Heart right ventricle (tissue), 16 donors: ENCODE measurements around the gene GHRH. TPM values are rescaled to one million over a fixed set of nuclear protein-coding genes. Genes with fewer than 3 reads are reported as not detected.

Source experiments
- ATAC-seq, 8 donors: fragments of 200-7000 bp; cut with Tn5 transposase; one replicate each; pipeline ENCODE4 v1.9.1; 2020; ENCODE audit warnings: mild to moderate bottlenecking in 8 of 8, moderate library complexity in 8 of 8, moderate number of reproducible peaks in 1 of 8
- DNase-seq, 2 donors: peaks; one replicate each; pipeline ENCODE4 v3.0.0-alpha.2; 2020
- H3K27ac ChIP-seq, 10 donors: fragments of 200-600 bp; sonication (generic) in 2 of 10; one replicate each; pipeline versions ENCODE4 v1.5.0 to v1.8.0; 2020 to 2022; ENCODE audit warnings: mild to moderate bottlenecking in 3 of 10
- H3K27me3 ChIP-seq, 7 donors: fragments of 200-600 bp; one replicate each; pipeline ENCODE4 v1.8.0; 2021 to 2022; ENCODE audit warnings: mild to moderate bottlenecking in 2 of 7
- H3K36me3 ChIP-seq, 9 donors: fragments of 200-600 bp; sonication (generic) in 1 of 9; one replicate each; pipeline versions ENCODE4 v1.5.0 to v1.8.0; 2020 to 2022; ENCODE audit warnings: mild to moderate bottlenecking in 2 of 9
- H3K4me1 ChIP-seq, 9 donors: fragments of 200-600 bp; sonication (generic) in 1 of 9; one replicate each; pipeline versions ENCODE4 v1.5.0 to v1.8.0; 2020 to 2022; ENCODE audit warnings: mild to moderate bottlenecking in 4 of 9
- H3K4me3 ChIP-seq, 10 donors: fragments of 200-600 bp; sonication (generic) in 2 of 10; one replicate each; pipeline versions ENCODE4 v1.5.0 to v1.8.0; 2020 to 2022; ENCODE audit warnings: mild to moderate bottlenecking in 7 of 10, moderate library complexity in 2 of 10
- H3K9me3 ChIP-seq, 11 donors: fragments of 200-600 bp in 10 of 11; sonication (generic) in 2 of 11; one replicate each; pipeline versions ENCODE4 v1.5.0 to v1.8.0; 2013 to 2022; ENCODE audit warnings: mild to moderate bottlenecking in 2 of 11, control low read depth in 1 of 11, moderate library complexity in 1 of 11
- CTCF ChIP-seq, 9 donors: fragments of 200-600 bp; sonication (generic) in 2 of 9; IDR thresholded peaks; one replicate each; pipeline versions ENCODE4 v1.5.0 to v1.8.0; 2021 to 2022; ENCODE audit warnings: antibody characterized with exemption in 9 of 9, mild to moderate bottlenecking in 5 of 9, moderate library complexity in 1 of 9
- WGBS, 2 donors: extraction: QIAGEN DNeasy Blood & Tissue Kit; methylation state at CpG; one replicate each; pipeline ENCODE4 v1.1.7; 2013; ENCODE audit warnings: inconsistent platforms in 1 of 2; 5-methylcytosine and 5-hydroxymethylcytosine counted together
- intact Hi-C, 10 donors: fragments of 100-400 bp; cut with DNase I; formaldehyde crosslinking; loops; one replicate each; pipeline versions ENCODE4 v1.11.1 to v1.14.2; 2022
- polyA plus RNA-seq, 2 donors: library from polyadenylated mRNA; stranded (reverse); fragments of 200-250 nt; gene quantifications; one replicate each; pipeline ENCODE4 v1.2.3, GENCODE V29; 2013
- total RNA-seq, 10 donors: library from RNA; stranded (reverse); fragmentation: NEBNext Ultra II Directional in 3 of 10; extraction: Animal tissue kit (Norgen Biotek cat#: 25700) in 3 of 10; gene quantifications; one replicate each; pipeline versions ENCODE4 v1.2.1 to v1.2.4, GENCODE V29; 2021 to 2023
- donor health status: Arrhythmogenic right ventricular cardiomyopathy.
- donor health status: ischemic (EF 13 %, LVEDD 7.1; RV severe dilation, severe dysfunction).
- donor health status: healthy with polysubstance abuse.
- donor health status: DM: no; HTN: yes; CAD: no.
- donor health status: DM: no; HTN: no; CAD: no.
- donor health status: ischemic (EF 25% LVEDD 6.9; RV normal size, moderate dysfunction).
- donor health status: ischemic (EF 25% LVEDD 5.7; RV mildly dilated, moderate dysfunction).
- donor health status: healthy.
- donor health status: DM: yes; HTN: yes; CAD: no.
- donor health status: Ischemic cardiomyopathy.
- donor health status: ischemic (EF 35%, LVEDD 5.7; RV mildly dilated, moderate dysfunction).
- donor health status: nonischemic (EF 11% LVEDD 7.7; RV severe dilation, severe dysfunction).
- donor health status: DM: yes; HTN: yes; CAD: no.
- donor health status: PGD.
- donor health status: ischemic (EF 29% LVEDD 5.4; RV normal size, mild dysfunction).
- donor health status: nonischemic (EF 23%, LVEDD 6.1; RV moderate dilation, normal function).

The GHRH gene
- total and polyA plus RNA-seq, 12 donors, result 0.85 to 2.5 (median 1.8) TPM; not detected in 9

GRCh38 chr20:37238426-37238825 is 23.2 kb downstream of the GHRH start:
- Histone ChIP-seq H3K9me3 (no peaks in the 10 kb centered on the region), H3K36me3 (peaks cover 0 to 100% (median 77%) of the 10 kb centered on the region in 9 donors), H3K4me1 (peaks cover 0 to 39% (median 11%) of the 10 kb centered on the region in 9 donors), H3K27ac (peak overlapping the region in 1 of 10 donors; percentile 2), H3K27me3 (no peaks in the 10 kb centered on the region), H3K4me3 (no peak overlapping the region)
- intact Hi-C loops, result no loop called here
- 76 to 78% methylated on average over 6 of the region's 6 CpGs for WGBS, 2 donors
- DNase-seq (no peak), ATAC-seq (no peak)
- TF ChIP-seq CTCF (IDR thresholded peaks at IDR 0.05), result no peak

- DNase-seq, result no peak
- H3K9me3 ChIP-seq, result no peaks in the 10 kb centered on the region
- no peak for ATAC-seq
- H3K4me3 ChIP-seq, result no peak overlapping the region
- H3K36me3 ChIP-seq, result peaks cover 0 to 100% (median 75%) of the 10 kb centered on the region in 9 donors
- intact Hi-C loops, result no loop called here
- no peak for TF ChIP-seq CTCF (IDR thresholded peaks at IDR 0.05)
- H3K27me3 ChIP-seq, result no peaks in the 10 kb centered on the region
- peaks cover 0 to 39% (median 11%) of the 10 kb centered on the region in 9 donors for H3K4me1 ChIP-seq
- 95 to 96% methylated on average over 5 of the region's 5 CpGs for WGBS, 2 donors
- peak overlapping the region in 1 of 10 donors; percentile 53 for H3K27ac ChIP-seq
These were observed 24.0 kb downstream of the GHRH start for GRCh38 chr20:37237656-37238055.

GRCh38 chr20:37236462-37236861 is 25.2 kb downstream of the GHRH start:
- intact Hi-C loops, result no loop called here
- H3K27me3 ChIP-seq, result no peaks in the 10 kb centered on the region
- no peak overlapping the region for H3K4me3 ChIP-seq
- peaks cover 0 to 100% (median 77%) of the 10 kb centered on the region in 9 donors for H3K36me3 ChIP-seq
- H3K9me3 ChIP-seq, result no peaks in the 10 kb centered on the region
- TF ChIP-seq CTCF (IDR thresholded peaks at IDR 0.05), result no peak
- H3K4me1 ChIP-seq, result peaks cover 0 to 39% (median 11%) of the 10 kb centered on the region in 9 donors
- DNase-seq (peak; percentile 37 to 58), ATAC-seq (peak in 6 of 8 donors; percentile 70 to 97 (median 90))
- peak overlapping the region in 7 of 10 donors; percentile 21 to 67 (median 43) for H3K27ac ChIP-seq
- WGBS, 2 donors, result 70 to 72% methylated on average over 4 of the region's 4 CpGs

GRCh38 chr20:37235065-37235464 is 26.5 kb downstream of the GHRH start:
- WGBS, 2 donors, result 42 to 56% methylated on average over 6 of the region's 6 CpGs
- no peaks in the 10 kb centered on the region for H3K27me3 ChIP-seq

More at GRCh38 chr20:37235065-37235464, 26.5 kb downstream of the GHRH start:
- ATAC-seq (peak in 4 of 8 donors; percentile 12 to 55 (median 42)), DNase-seq (no peak)
- H3K4me3 ChIP-seq, result no peak overlapping the region
- H3K9me3 ChIP-seq, result no peaks in the 10 kb centered on the region
- intact Hi-C loops, result no loop called here
- H3K27ac ChIP-seq, result peak overlapping the region in 8 of 10 donors; percentile 3 to 62 (median 37)
- TF ChIP-seq CTCF (IDR thresholded peaks at IDR 0.05), result no peak
- peaks cover 0 to 39% (median 11%) of the 10 kb centered on the region in 9 donors for H3K4me1 ChIP-seq
- H3K36me3 ChIP-seq, result peaks cover 0 to 100% (median 73%) of the 10 kb centered on the region in 9 donors
